Tibial nerve (tissue), 4 donors: Measurements from ENCODE around the gene INPP5E. TPM values are rescaled to one million over a fixed set of nuclear protein-coding genes. Genes with fewer than 3 reads are reported as not detected.
"Not testable (repeated sequence)": the region's sequence is repeated elsewhere in the genome, so short reads cannot be mapped to it uniquely, and the experiment has no call there.

Source experiments
- DNase-seq, 2 donors: peaks; one replicate each; pipeline ENCODE4 v3.0.0-alpha.2; 2019; ENCODE audit warnings: low spot score in 2 of 2
- H3K27ac ChIP-seq, 4 donors: fragments of 200-600 bp; sonication (generic) in 3 of 4; one replicate each; pipeline ENCODE4 v1.5.1; 2017 to 2019; ENCODE audit warnings: mild to moderate bottlenecking in 1 of 4
- H3K27me3 ChIP-seq, 2 donors: fragments of 200-600 bp; sonication (generic) in 1 of 2; one replicate each; pipeline versions ENCODE4 v1.5.1 to v1.6.0; 2017 to 2019
- H3K36me3 ChIP-seq, 3 donors: fragments of 200-600 bp; sonication (generic); one replicate each; pipeline ENCODE4 v1.5.1; 2018 to 2019
- H3K4me1 ChIP-seq, 4 donors: fragments of 200-600 bp; sonication (generic) in 3 of 4; one replicate each; pipeline ENCODE4 v1.5.1; 2017 to 2019
- H3K4me3 ChIP-seq, 4 donors: fragments of 200-600 bp; sonication (generic) in 3 of 4; one replicate each; pipeline ENCODE4 v1.5.1; 2017 to 2019; ENCODE audit warnings: mild to moderate bottlenecking in 1 of 4, moderate library complexity in 1 of 4
- H3K9me3 ChIP-seq, 4 donors: fragments of 200-600 bp; sonication (generic) in 3 of 4; one replicate each; pipeline ENCODE4 v1.5.1; 2017 to 2019
- EP300 ChIP-seq, 2 donors: sonication (generic); formaldehyde crosslinking; IDR thresholded peaks; one replicate each; pipeline ENCODE4 v1.6.1; 2017; ENCODE audit warnings: antibody characterized with exemption in 2 of 2, mild to moderate bottlenecking in 1 of 2
- POLR2A ChIP-seq, 2 donors: fragments of 450-650 bp; IDR thresholded peaks; one replicate each; pipeline ENCODE4 v1.6.1; 2017; ENCODE audit warnings: antibody characterized with exemption in 2 of 2, mild to moderate bottlenecking in 2 of 2, moderate library complexity in 2 of 2
- WGBS, 2 donors: methylation state at CpG; one replicate each; pipeline ENCODE4 v1.1.5; 2018; 5-methylcytosine and 5-hydroxymethylcytosine counted together
- total RNA-seq, 4 donors: library from RNA; depleted of rRNA; stranded (reverse); fragments of >200 nt; gene quantifications; one replicate each; pipeline ENCODE4 v1.1.0, GENCODE V29; 2016
- TF ChIP-seq, protein P1 (sequence below), 5 experiments: fragments of 200-600 bp in 3 of 5; fragments of 450-650 bp in 2 of 5; sonication (generic) in 3 of 5; IDR thresholded peaks; one replicate each; pipeline ENCODE4 v1.5.1; 2016 to 2019; ENCODE audit warnings: antibody characterized with exemption in 5 of 5, mild to moderate bottlenecking in 3 of 5, moderate library complexity in 2 of 5

INPP5E gene
- total RNA-seq, 4 donors from 2014 or later = 15.1 to 23.1 (median 18.6) TPM

DNA sequence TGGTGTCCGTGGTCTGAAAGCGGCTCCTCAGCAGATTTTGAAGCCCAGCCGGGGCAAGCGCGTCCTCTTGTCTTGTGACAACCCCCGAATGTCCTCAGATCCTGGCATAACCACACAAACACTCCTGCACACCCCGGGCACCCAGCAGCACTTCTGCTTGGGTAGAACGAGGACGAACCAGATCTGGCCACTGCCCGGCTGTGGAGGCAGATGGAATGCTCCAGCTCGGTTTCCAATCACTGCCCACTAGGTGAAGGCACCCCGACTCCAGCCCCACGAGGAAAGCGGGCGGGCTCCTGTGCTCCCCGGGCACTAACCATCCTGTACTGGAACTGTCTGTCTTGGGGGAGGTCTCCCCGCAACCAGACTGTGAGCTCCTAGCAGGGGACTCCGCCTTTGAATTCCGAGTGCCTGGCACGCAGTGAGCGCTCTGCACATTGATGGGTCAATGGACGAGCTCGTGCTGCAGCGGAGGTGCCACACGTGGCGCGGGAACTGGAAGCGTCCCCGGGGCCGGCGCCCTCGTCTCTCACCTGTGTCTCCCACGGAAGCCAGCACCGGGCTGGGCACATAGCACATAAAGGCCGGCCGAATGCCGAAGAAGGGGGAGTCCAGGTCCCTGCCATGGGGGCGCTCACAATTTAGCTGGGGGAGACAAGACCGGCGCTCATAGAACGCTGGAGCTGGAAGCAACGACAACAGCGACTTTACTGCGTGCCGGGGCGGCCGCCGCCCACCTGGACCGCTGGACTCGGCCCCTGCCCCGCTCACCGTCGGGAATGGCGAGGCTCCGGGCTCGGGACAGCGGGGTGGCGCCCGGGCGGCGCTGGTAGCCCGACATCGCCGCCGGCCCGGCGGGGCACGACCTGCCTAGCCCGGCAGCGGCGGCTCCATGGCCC lies 29.8 kb downstream of the INPP5E start:
- no peaks in the 10 kb centered on the region for H3K27me3 ChIP-seq
- H3K27ac ChIP-seq = peak overlapping the region; percentile 46 to 96 (median 89)
- DNase-seq = no peak
- TF ChIP-seq EP300 (IDR thresholded peaks at IDR 0.05) (peak in 1 of 2 donors; percentile 10), POLR2A (IDR thresholded peaks at IDR 0.05) (peak in 1 of 2 donors; percentile 7)
- TF ChIP-seq, protein P1, sequence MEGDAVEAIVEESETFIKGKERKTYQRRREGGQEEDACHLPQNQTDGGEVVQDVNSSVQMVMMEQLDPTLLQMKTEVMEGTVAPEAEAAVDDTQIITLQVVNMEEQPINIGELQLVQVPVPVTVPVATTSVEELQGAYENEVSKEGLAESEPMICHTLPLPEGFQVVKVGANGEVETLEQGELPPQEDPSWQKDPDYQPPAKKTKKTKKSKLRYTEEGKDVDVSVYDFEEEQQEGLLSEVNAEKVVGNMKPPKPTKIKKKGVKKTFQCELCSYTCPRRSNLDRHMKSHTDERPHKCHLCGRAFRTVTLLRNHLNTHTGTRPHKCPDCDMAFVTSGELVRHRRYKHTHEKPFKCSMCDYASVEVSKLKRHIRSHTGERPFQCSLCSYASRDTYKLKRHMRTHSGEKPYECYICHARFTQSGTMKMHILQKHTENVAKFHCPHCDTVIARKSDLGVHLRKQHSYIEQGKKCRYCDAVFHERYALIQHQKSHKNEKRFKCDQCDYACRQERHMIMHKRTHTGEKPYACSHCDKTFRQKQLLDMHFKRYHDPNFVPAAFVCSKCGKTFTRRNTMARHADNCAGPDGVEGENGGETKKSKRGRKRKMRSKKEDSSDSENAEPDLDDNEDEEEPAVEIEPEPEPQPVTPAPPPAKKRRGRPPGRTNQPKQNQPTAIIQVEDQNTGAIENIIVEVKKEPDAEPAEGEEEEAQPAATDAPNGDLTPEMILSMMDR (IDR thresholded peaks at IDR 0.05) = peak in 1 of 5 experiments; percentile 3
- no peaks in the 10 kb centered on the region for H3K9me3 ChIP-seq
- peak overlapping the region; percentile 82 to 97 (median 87) for H3K4me3 ChIP-seq
- peaks cover 0 to 42% (median 19%) of the 10 kb centered on the region in 4 donors for H3K4me1 ChIP-seq
- WGBS, 2 donors = 9 to 10% methylated on average over 44 of the region's 71 CpGs
- H3K36me3 ChIP-seq = peaks cover 8 to 57% (median 9%) of the 10 kb centered on the region in 3 donors

DNA sequence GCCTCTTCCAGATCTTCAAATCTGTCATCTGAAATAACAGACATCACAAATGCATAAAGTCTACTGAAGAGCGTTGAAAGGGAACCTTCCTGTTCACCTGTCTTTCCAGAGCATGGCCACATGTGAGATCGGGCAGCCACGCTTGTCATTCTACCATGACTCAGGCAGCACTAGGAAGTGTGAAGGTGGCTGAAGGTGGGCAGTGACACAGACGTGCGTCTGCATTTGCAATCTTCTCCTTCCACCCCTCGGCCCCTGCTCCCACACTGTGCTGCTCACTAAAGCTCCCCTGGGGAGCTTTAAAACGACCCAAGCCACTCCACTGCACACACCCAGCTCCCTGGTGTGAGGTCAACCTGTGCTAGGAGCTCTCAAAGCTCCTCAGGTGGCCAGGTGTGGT lies 31.7 kb downstream of the INPP5E start:
- DNase-seq = no peak
- TF ChIP-seq, protein P1 (IDR thresholded peaks at IDR 0.05) = no peak
- no peak for TF ChIP-seq EP300 (IDR thresholded peaks at IDR 0.05)
- no peak overlapping the region for H3K27ac ChIP-seq
- H3K36me3 ChIP-seq = peaks cover 3 to 55% (median 8%) of the 10 kb centered on the region in 3 donors
- no peaks in the 10 kb centered on the region for H3K27me3 ChIP-seq
- H3K4me1 ChIP-seq = peaks cover 0 to 39% (median 23%) of the 10 kb centered on the region in 4 donors
- 85 to 90% methylated on average over 7 of the region's 7 CpGs for WGBS, 2 donors
- H3K9me3 ChIP-seq = no peaks in the 10 kb centered on the region
- H3K4me3 ChIP-seq = no peak overlapping the region

DNA sequence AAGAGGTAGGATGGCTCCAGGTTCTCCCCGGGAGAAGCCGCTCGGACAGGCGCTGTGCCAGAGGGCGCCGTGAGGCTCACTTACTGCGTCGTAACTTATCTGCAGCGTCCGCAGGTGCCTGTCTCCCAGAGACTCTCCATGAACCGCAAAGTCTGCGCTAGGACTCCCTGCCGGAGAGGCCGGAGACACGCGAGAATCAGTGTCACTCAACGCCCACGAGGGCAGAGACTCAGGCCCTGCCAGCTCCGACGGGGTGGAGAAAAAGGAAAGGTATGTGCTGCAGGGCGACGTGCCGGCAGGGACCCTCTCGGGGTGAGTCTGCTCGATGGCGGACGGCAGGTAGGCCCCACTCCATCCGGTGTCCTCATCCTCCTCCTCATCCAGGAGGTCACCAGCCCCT lies 32.6 kb downstream of the INPP5E start:
- H3K36me3 ChIP-seq = peaks cover 3 to 57% (median 8%) of the 10 kb centered on the region in 3 donors
- H3K4me1 ChIP-seq = peaks cover 0 to 30% (median 23%) of the 10 kb centered on the region in 4 donors
- not testable (repeated sequence) for H3K9me3 ChIP-seq, H3K27me3 ChIP-seq, H3K4me3 ChIP-seq, DNase-seq, H3K27ac ChIP-seq
- WGBS, 2 donors = 92% methylated on average over 28 of the region's 28 CpGs

DNA sequence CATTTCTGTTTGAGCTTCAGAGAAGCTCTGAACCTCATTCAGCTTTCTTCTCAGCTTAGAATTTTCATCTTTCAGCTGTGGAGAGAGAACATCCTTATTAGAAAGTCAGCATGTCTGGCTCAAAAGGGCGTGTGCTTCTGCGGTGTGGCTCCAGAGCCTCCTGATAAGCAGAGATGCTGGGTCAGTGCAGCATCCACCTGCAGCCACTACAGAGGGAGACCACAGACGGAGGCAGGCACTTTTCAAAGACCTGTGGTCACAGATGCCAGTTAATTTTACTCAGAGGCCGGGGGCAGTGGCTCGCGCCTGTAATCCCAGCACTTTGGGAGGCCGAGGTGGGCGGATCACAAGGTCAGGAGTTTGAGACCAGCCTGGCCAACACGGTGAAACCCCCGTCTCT lies 33.7 kb downstream of the INPP5E start:
- Histone ChIP-seq H3K4me1 (peaks cover 0 to 24% (median 14%) of the 10 kb centered on the region in 4 donors), H3K36me3 (peaks cover 3 to 59% (median 8%) of the 10 kb centered on the region in 3 donors)
- H3K27me3 ChIP-seq, DNase-seq, H3K27ac ChIP-seq, H3K9me3 ChIP-seq, H3K4me3 ChIP-seq: not testable (repeated sequence)
- 86 to 90% methylated on average over 10 of the region's 10 CpGs for WGBS, 2 donors

DNA sequence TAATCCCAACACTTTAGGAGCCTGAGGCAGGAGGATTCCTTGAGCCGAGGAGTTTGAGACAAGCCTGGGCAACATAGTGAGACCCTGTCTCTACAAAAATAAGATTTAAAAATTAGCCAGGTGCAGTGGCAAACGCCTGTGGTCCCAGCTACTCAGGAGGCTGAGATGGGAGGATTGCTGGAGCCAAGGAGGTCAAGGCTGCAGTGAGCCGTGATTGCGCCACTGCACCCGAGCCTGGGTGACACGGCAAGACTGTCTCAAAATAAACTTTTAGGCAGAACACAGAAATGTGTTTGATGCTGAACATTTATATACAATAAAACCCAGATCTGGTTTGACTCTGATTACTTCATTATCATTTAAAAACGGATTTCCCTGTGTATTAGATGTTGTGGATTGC lies 34.2 kb downstream of the INPP5E start:
- no peaks in the 10 kb centered on the region for H3K27me3 ChIP-seq
- peaks cover 0 to 27% (median 18%) of the 10 kb centered on the region in 4 donors for H3K4me1 ChIP-seq
- peaks cover 3 to 59% (median 8%) of the 10 kb centered on the region in 3 donors for H3K36me3 ChIP-seq
- no peak for DNase-seq
- no peak overlapping the region for H3K27ac ChIP-seq
- no peak overlapping the region for H3K4me3 ChIP-seq
- TF ChIP-seq POLR2A (IDR thresholded peaks at IDR 0.05) (no peak), EP300 (IDR thresholded peaks at IDR 0.05) (no peak)
- TF ChIP-seq, protein P1 (IDR thresholded peaks at IDR 0.05) = no peak
- no peaks in the 10 kb centered on the region for H3K9me3 ChIP-seq
- 82 to 92% methylated on average over 7 of the region's 7 CpGs for WGBS, 2 donors

DNA sequence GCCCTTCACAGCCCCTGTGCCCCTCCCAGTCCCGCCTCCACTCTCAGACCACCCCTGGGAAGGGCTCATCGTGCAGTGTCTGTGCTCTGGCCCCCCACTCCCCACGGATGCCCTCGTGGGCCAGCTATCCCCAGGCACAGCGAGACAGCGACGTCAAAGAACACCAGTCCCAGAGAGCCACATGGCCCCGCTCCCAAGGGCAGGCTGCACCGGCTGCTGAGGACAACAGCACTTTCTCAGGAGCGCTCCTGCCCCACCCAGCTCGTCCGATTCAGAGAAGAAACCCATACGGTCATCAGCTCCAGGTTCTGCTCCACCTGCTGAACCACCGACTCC lies 34.9 kb downstream of the INPP5E start:
- H3K36me3 ChIP-seq = peaks cover 3 to 59% (median 8%) of the 10 kb centered on the region in 3 donors
- WGBS, 2 donors = 84 to 91% methylated on average over 14 of the region's 14 CpGs

More for the DNA sequence above, 34.9 kb downstream of the INPP5E start:
- TF ChIP-seq EP300 (IDR thresholded peaks at IDR 0.05) (no peak), POLR2A (IDR thresholded peaks at IDR 0.05) (no peak)
- TF ChIP-seq, protein P1 (IDR thresholded peaks at IDR 0.05) = no peak
- DNase-seq = no peak
- peak overlapping the region in 1 of 4 donors; percentile 59 for H3K27ac ChIP-seq
- H3K27me3 ChIP-seq = no peaks in the 10 kb centered on the region
- no peaks in the 10 kb centered on the region for H3K9me3 ChIP-seq
- no peak overlapping the region for H3K4me3 ChIP-seq
- H3K4me1 ChIP-seq = peaks cover 0 to 29% (median 18%) of the 10 kb centered on the region in 4 donors
